DOHH2 (cell line): ENCODE measurements around the gene CMTM4.

Source experiments
- H3F3A ChIP-seq: fragments of 200-600 bp; sonication (generic), shearing (Covaris generic); 2 replicates; pipeline ENCODE4 v1.6.0; 2016; ENCODE audit warnings: antibody characterized with exemption, mild to moderate bottlenecking; ENCODE audit not compliant: control insufficient read depth, insufficient read depth
- H3K27ac ChIP-seq: fragments of 200-600 bp; sonication (generic); 2 replicates; pipeline ENCODE4 v1.5.1; 2014; ENCODE audit warnings: low read depth, mild to moderate bottlenecking, low read length, moderate library complexity
- H3K27me3 ChIP-seq: fragments of 200-600 bp; sonication (generic); 2 replicates; pipeline ENCODE4 v1.6.1; 2014; ENCODE audit warnings: mild to moderate bottlenecking, low read length, mixed read lengths; ENCODE audit not compliant: control insufficient read depth
- H3K36me3 ChIP-seq: fragments of 200-600 bp; sonication (generic); 2 replicates; pipeline ENCODE4 v1.6.1; 2014; ENCODE audit warnings: mild to moderate bottlenecking, low read length, moderate library complexity, mixed read lengths; ENCODE audit not compliant: control insufficient read depth
- H3K4me1 ChIP-seq: fragments of 200-600 bp; sonication (generic); 2 replicates; pipeline ENCODE4 v1.6.1; 2014; ENCODE audit warnings: mild to moderate bottlenecking, low read length, mixed read lengths; ENCODE audit not compliant: control insufficient read depth
- H3K4me2 ChIP-seq: fragments of 200-600 bp; sonication (generic); 2 replicates; pipeline ENCODE4 v1.6.0; 2014; ENCODE audit warnings: mild to moderate bottlenecking, low read length, moderate library complexity
- H3K4me3 ChIP-seq: fragments of 200-600 bp; sonication (generic); 2 replicates; pipeline ENCODE4 v1.5.1; 2014; ENCODE audit warnings: mild to moderate bottlenecking, low read length, mixed read lengths
- H3K79me2 ChIP-seq: fragments of 200-600 bp; sonication (generic); 2 replicates; pipeline ENCODE4 v1.6.1; 2014; ENCODE audit warnings: mild to moderate bottlenecking, low read length, mixed read lengths; ENCODE audit not compliant: control insufficient read depth
- H3K9me2 ChIP-seq: fragments of 200-600 bp; sonication (generic); replicated peaks from 2 replicates; pipeline ENCODE4 v1.6.1; 2014; ENCODE audit warnings: mild to moderate bottlenecking, low read length, mixed read lengths; ENCODE audit not compliant: control insufficient read depth
- H3K9me3 ChIP-seq: fragments of 200-600 bp; sonication (generic); 2 replicates; pipeline ENCODE4 v1.6.1; 2014; ENCODE audit warnings: antibody characterized with exemption, low read length, mixed read lengths; ENCODE audit not compliant: control insufficient read depth, insufficient read depth
- H4K20me1 ChIP-seq: fragments of 200-600 bp; sonication (generic); 2 replicates; pipeline ENCODE4 v1.6.0; 2014; ENCODE audit warnings: low read depth, mild to moderate bottlenecking, antibody characterized with exemption, low read length, moderate library complexity; ENCODE audit not compliant: control insufficient read depth, insufficient read depth
- EZH2phosphoT487 ChIP-seq: fragments of 200-600 bp; sonication (generic); IDR thresholded peaks from 2 replicates; pipeline ENCODE4 v1.6.1; 2017; ENCODE audit warnings: borderline replicate concordance, mild to moderate bottlenecking, antibody characterized with exemption, low read length, moderate library complexity, mixed read lengths
- TF ChIP-seq, protein P1 (sequence below): fragments of 200-600 bp; sonication (generic); IDR thresholded peaks from one replicate; pipeline ENCODE4 v1.5.1; 2014; ENCODE audit warnings: antibody characterized with exemption, mild to moderate bottlenecking, low read depth, low read length; ENCODE audit not compliant: poor library complexity, severe bottlenecking

The CMTM4 gene

DNA sequence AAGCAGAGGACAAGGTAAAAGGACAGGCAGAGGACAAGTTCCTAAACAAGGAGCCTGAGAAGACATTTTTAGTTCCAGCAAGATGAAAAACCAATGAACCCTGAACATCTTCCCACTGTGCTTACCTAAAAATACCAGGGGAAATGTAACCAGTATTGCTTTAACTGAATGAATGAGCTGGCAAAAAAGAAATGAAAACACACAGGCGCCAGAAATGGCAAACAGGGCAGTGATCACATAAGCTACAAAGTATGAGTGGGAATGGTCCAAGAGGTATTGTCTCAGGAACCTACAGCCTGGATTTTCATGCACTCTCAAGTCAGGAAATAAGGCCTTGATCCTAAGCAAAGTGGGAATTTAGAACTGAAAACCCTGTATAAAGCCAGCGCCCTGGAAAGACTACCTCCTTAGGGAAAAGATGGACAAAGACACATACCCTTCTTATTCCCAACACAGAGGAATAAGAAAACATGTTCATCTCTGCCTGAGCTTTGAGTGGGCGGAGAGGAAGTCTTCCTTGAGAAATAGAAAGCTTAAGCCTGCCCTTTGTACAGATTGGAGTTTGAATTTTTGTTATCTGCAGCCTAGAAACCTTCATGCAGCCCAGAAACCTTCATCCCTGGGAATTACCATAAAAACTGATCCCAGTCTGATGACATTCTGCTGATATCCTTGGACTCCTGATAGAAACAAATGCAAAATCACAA lies 115.1 kb downstream of the CMTM4 start:
- Histone ChIP-seq H3F3A (no peaks in the 10 kb centered on the region), H3K4me2 (no peak overlapping the region), H3K36me3 (no peaks in the 10 kb centered on the region), H3K9me2 (no peaks in the 10 kb centered on the region), H3K79me2 (no peaks in the 10 kb centered on the region), H3K4me1 (peaks cover 4% of the 10 kb centered on the region; the same call in 1 of the 2 replicates), H3K9me3 (no peaks in the 10 kb centered on the region), H3K4me3 (no peak overlapping the region), H3K27me3 (0 out of 2 replicates have a peak, but pooled peaks cover 2% of the 10 kb centered on the region), H4K20me1 (no peaks in the 10 kb centered on the region), H3K27ac (no peak overlapping the region)
- TF ChIP-seq, protein P1, sequence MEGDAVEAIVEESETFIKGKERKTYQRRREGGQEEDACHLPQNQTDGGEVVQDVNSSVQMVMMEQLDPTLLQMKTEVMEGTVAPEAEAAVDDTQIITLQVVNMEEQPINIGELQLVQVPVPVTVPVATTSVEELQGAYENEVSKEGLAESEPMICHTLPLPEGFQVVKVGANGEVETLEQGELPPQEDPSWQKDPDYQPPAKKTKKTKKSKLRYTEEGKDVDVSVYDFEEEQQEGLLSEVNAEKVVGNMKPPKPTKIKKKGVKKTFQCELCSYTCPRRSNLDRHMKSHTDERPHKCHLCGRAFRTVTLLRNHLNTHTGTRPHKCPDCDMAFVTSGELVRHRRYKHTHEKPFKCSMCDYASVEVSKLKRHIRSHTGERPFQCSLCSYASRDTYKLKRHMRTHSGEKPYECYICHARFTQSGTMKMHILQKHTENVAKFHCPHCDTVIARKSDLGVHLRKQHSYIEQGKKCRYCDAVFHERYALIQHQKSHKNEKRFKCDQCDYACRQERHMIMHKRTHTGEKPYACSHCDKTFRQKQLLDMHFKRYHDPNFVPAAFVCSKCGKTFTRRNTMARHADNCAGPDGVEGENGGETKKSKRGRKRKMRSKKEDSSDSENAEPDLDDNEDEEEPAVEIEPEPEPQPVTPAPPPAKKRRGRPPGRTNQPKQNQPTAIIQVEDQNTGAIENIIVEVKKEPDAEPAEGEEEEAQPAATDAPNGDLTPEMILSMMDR: no peak
- no peak for TF ChIP-seq EZH2phosphoT487

DNA sequence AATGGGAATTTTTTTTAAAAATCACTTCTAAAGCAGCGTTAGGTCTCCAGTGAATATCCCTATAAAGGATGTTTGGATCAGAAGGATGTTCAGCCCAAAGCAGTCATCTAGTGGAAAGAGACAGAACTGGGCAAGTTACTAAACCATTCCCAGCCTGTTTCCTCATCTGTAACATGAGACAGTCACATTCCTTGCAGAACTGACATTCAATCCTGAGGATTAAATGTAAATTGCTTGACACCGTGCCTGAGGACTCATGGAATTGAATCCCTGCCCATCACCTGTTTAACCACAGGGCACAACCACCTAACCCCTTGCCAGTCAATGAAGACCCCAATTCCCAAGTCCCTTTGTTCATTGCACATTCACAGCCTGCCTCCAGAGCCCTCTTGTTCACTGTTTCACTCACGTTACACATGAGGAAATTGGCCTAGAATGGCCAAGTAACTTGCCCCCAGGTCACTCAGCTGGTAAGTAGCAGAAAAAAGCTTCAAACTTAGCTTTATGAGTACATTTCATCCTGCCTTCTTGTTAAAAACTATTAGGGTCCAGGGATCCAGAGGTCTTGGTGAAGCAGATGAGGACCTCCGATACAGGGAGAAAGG lies 115.8 kb downstream of the CMTM4 start:
- Histone ChIP-seq H3K27ac (no peak overlapping the region), H3K36me3 (no peaks in the 10 kb centered on the region), H3K79me2 (no peaks in the 10 kb centered on the region), H4K20me1 (no peaks in the 10 kb centered on the region), H3K9me2 (no peaks in the 10 kb centered on the region), H3K4me1 (peaks cover 3% of the 10 kb centered on the region; the same call in 1 of the 2 replicates), H3K27me3 (0 out of 2 replicates have a peak, but pooled peaks cover 2% of the 10 kb centered on the region), H3K4me2 (no peak overlapping the region), H3F3A (no peaks in the 10 kb centered on the region), H3K4me3 (no peak overlapping the region), H3K9me3 (no peaks in the 10 kb centered on the region)
- TF ChIP-seq EZH2phosphoT487: no peak
- TF ChIP-seq, protein P1: no peak

DNA sequence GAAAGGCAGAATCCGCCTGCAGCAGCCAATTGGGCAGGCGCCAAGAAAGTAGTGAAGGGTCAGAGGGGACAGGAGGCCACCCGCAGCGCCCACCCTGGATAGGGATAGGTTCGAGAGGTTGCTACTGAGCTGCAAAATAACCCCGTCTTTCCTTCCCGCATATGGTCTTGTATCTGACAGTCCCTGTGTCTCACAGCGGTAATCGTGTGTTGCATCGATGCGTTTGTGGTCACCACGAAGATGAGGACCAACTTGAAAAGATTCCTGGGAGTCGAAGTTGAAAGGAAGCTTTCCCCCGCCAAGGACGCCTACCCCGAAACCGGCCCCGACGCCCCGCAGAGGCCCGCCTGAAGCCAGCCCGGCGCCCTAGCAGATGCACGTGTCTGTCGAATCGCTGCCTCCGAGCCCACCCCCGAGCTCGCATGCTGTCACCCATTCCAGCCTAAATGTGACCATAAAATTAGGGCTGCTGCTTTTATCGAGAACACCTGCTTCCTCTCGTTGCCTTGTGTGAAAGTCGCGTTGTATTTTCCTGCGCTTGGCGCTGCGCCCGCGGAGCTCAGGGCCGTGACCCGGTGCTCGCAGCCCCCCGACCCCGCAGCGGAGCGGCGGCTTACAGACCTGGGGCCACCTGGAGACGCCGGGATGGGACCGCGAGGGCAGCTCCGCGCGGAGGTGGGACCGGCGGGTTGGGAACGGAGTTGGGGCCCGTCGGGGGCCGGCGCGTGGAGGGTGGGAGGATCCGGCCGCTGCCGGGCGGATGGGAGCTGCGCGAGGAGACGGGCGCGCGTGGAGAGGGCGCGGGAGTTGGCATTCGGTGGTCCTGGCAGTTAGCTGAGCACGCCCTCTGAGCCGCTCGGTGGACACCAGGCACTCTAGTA lies 117.7 kb downstream of the CMTM4 start, which contains the start of gene CMTM2:
TSS of gene CMTM2 (plus strand) at position 813 of the 881 bp plus-strand sequence. CDS start 145 bp downstream, outside the sequence.
- H3K27ac ChIP-seq: no peak within 1 kb of the TSS
- H3K27me3 ChIP-seq: 0 out of 2 replicates have a peak, but pooled peaks cover 2% of the 10 kb centered on the region
- no peaks in the 10 kb centered on the region for H3F3A ChIP-seq
- H3K9me3 ChIP-seq: no peaks in the 10 kb centered on the region
- H4K20me1 ChIP-seq: no peaks in the 10 kb centered on the region
- no peaks in the 10 kb centered on the region for H3K9me2 ChIP-seq
- H3K4me1 ChIP-seq: no peaks in the 10 kb centered on the region
- no peaks in the 10 kb centered on the region for H3K79me2 ChIP-seq
- TF ChIP-seq EZH2phosphoT487: no peak
- TF ChIP-seq, protein P1: no peak
- H3K4me2 ChIP-seq: no peak within 1 kb of the TSS
- H3K36me3 ChIP-seq: no peaks in the 10 kb centered on the region
- H3K4me3 ChIP-seq: no peak within 1 kb of the TSS
